HEK293 (cell line): ENCODE data around the gene EDC3.

Experiments used
- CTCF ChIP-seq: fragments of 450-650 bp; formaldehyde crosslinking; IDR thresholded peaks from 2 replicates; pipeline ENCODE4 v1.5.1; 2016; ENCODE audit warnings: missing biosample characterization, missing genetic modification characterization
- HIC1 ChIP-seq: fragments of 450-650 bp; formaldehyde crosslinking; IDR thresholded peaks from 2 replicates; pipeline ENCODE4 v1.5.1; 2016; ENCODE audit warnings: missing biosample characterization, missing genetic modification characterization
- KLF7 ChIP-seq: fragments of 450-650 bp; formaldehyde crosslinking; IDR thresholded peaks from 2 replicates; pipeline ENCODE4 v1.5.1; 2016; ENCODE audit warnings: missing biosample characterization, missing genetic modification characterization, borderline replicate concordance
- MZF1 ChIP-seq: fragments of 450-650 bp; formaldehyde crosslinking; IDR thresholded peaks from 2 replicates; pipeline ENCODE4 v1.5.1; 2017; ENCODE audit warnings: missing biosample characterization, missing genetic modification characterization, borderline replicate concordance
- PRDM10 ChIP-seq: fragments of 450-650 bp; formaldehyde crosslinking; IDR thresholded peaks from 2 replicates; pipeline ENCODE4 v1.5.1; 2016; ENCODE audit warnings: missing biosample characterization, missing genetic modification characterization
- REPIN1 ChIP-seq: fragments of 450-650 bp; formaldehyde crosslinking; IDR thresholded peaks from 2 replicates; pipeline ENCODE4 v1.5.1; 2017; ENCODE audit warnings: missing biosample characterization, missing genetic modification characterization, low read depth
- SP7 ChIP-seq: fragments of 450-650 bp; formaldehyde crosslinking; IDR thresholded peaks from 2 replicates; pipeline ENCODE4 v1.5.1; 2016; ENCODE audit warnings: missing biosample characterization, missing genetic modification characterization
- TRIM28 ChIP-seq: IDR thresholded peaks from 2 replicates; pipeline ENCODE4 v1.6.1; 2011; ENCODE audit warnings: low read length, control low read depth, borderline replicate concordance
- ZBTB21 ChIP-seq: fragments of 450-650 bp; formaldehyde crosslinking; IDR thresholded peaks from 2 replicates; pipeline ENCODE4 v1.5.1; 2017; ENCODE audit warnings: missing biosample characterization, missing genetic modification characterization
- ZFHX2 ChIP-seq: fragments of 450-650 bp; formaldehyde crosslinking; conservative IDR thresholded peaks from 2 replicates; pipeline ENCODE4 v1.5.1; 2016; ENCODE audit warnings: missing biosample characterization, missing genetic modification characterization
- ZNF133 ChIP-seq: fragments of 450-650 bp; formaldehyde crosslinking; IDR thresholded peaks from 2 replicates; pipeline ENCODE4 v1.5.1; 2016; ENCODE audit warnings: missing biosample characterization, missing genetic modification characterization
- ZNF146 ChIP-seq: fragments of 450-650 bp; formaldehyde crosslinking; IDR thresholded peaks from 2 replicates; pipeline ENCODE4 v1.5.1; 2016; ENCODE audit warnings: missing biosample characterization, missing genetic modification characterization
- ZNF148 ChIP-seq: fragments of 450-650 bp; formaldehyde crosslinking; IDR thresholded peaks from 2 replicates; pipeline ENCODE4 v1.5.0; 2017; ENCODE audit warnings: missing biosample characterization, missing genetic modification characterization, borderline replicate concordance
- ZNF155 ChIP-seq: fragments of 450-650 bp; formaldehyde crosslinking; IDR thresholded peaks from 2 replicates; pipeline ENCODE4 v1.5.1; 2016; ENCODE audit warnings: missing biosample characterization, missing genetic modification characterization
- ZNF24 ChIP-seq: fragments of 450-650 bp; formaldehyde crosslinking; IDR thresholded peaks from 2 replicates; pipeline ENCODE4 v1.5.1; 2016; ENCODE audit warnings: missing biosample characterization, missing genetic modification characterization
- ZNF248 ChIP-seq: fragments of 450-650 bp; formaldehyde crosslinking; IDR thresholded peaks from 2 replicates; pipeline ENCODE4 v1.5.1; 2017; ENCODE audit warnings: missing biosample characterization, missing genetic modification characterization
- ZNF280C ChIP-seq: fragments of 450-650 bp; formaldehyde crosslinking; IDR thresholded peaks from 2 replicates; pipeline ENCODE4 v1.5.1; 2016; ENCODE audit warnings: missing biosample characterization, missing genetic modification characterization
- ZNF544 ChIP-seq: fragments of 450-650 bp; formaldehyde crosslinking; IDR thresholded peaks from 2 replicates; pipeline ENCODE4 v1.5.0; 2017; ENCODE audit warnings: missing biosample characterization, missing genetic modification characterization
- ZNF558 ChIP-seq: fragments of 450-650 bp; formaldehyde crosslinking; IDR thresholded peaks from 2 replicates; pipeline ENCODE4 v1.5.1; 2016; ENCODE audit warnings: missing biosample characterization, missing genetic modification characterization
- ZNF560 ChIP-seq: fragments of 450-650 bp; formaldehyde crosslinking; IDR thresholded peaks from 2 replicates; pipeline ENCODE4 v1.5.1; 2017; ENCODE audit warnings: missing biosample characterization, missing genetic modification characterization, borderline replicate concordance
- ZNF596 ChIP-seq: fragments of 450-650 bp; IDR thresholded peaks from 2 replicates; pipeline ENCODE4 v1.5.0; 2018; ENCODE audit warnings: missing biosample characterization, mild to moderate bottlenecking, missing genetic modification characterization, moderate library complexity
- ZNF645 ChIP-seq: fragments of 450-650 bp; formaldehyde crosslinking; IDR thresholded peaks from 2 replicates; pipeline ENCODE4; 2016; ENCODE audit warnings: missing biosample characterization, missing genetic modification characterization
- ZNF768 ChIP-seq: fragments of 450-650 bp; formaldehyde crosslinking; IDR thresholded peaks from 2 replicates; pipeline ENCODE4 v1.5.1; 2018; ENCODE audit warnings: missing biosample characterization, mild to moderate bottlenecking, missing genetic modification characterization
- ZNF792 ChIP-seq: fragments of 450-650 bp; formaldehyde crosslinking; IDR thresholded peaks from 2 replicates; pipeline ENCODE4 v1.5.1; 2016; ENCODE audit warnings: missing biosample characterization, missing genetic modification characterization
- ZNF837 ChIP-seq: fragments of 450-650 bp; formaldehyde crosslinking; IDR thresholded peaks from 2 replicates; pipeline ENCODE4 v1.5.1; 2016; ENCODE audit warnings: missing biosample characterization, missing genetic modification characterization

Gene EDC3

GRCh38 chr15:74614744-74615507 is 80.9 kb downstream of the EDC3 start (continued):
- no peak for TF ChIP-seq ZNF148
- TF ChIP-seq ZNF596 (tag by site-specific recombination): no peak
- peak; percentile 96 for TF ChIP-seq MZF1
- TF ChIP-seq ZNF544 (tag by site-specific recombination): no peak
- TF ChIP-seq KLF7 (tag by site-specific recombination): peak; percentile 90; the same call in 1 of the 2 replicates
- peak; percentile 29; the same call in 1 of the 2 replicates for TF ChIP-seq CTCF (tag by site-specific recombination)
- no peak; the same call in 1 of the 2 replicates for TF ChIP-seq TRIM28
- TF ChIP-seq PRDM10 (tag by site-specific recombination): no peak
- TF ChIP-seq ZNF560 (tag by site-specific recombination): no peak
- TF ChIP-seq ZNF146: peak; percentile 40; the same call in 1 of the 2 replicates
- TF ChIP-seq ZNF133: no peak
- TF ChIP-seq ZNF280C (tag by site-specific recombination): no peak
- TF ChIP-seq ZNF155: no peak
- no peak for TF ChIP-seq ZNF248 (tag by site-specific recombination)
- peak; percentile 51; the same call in 1 of the 2 replicates for TF ChIP-seq REPIN1
- no peak for TF ChIP-seq ZNF645
- TF ChIP-seq ZBTB21 (tag by site-specific recombination): peak; percentile 57; the same call in 1 of the 2 replicates
- no peak for TF ChIP-seq HIC1 (tag by site-specific recombination)
- no peak for TF ChIP-seq ZNF792 (tag by site-specific recombination)
- no peak for TF ChIP-seq ZNF837
- peak; percentile 77 for TF ChIP-seq ZNF24 (tag by site-specific recombination)
- TF ChIP-seq ZNF768: no peak
- peak; percentile 89 for TF ChIP-seq SP7 (tag by site-specific recombination)
- TF ChIP-seq ZNF558: no peak
- peak; percentile 80 for TF ChIP-seq ZFHX2 (tag by site-specific recombination)
